Glomerular visceral epithelial cell (primary cell): Measurements from ENCODE around the gene GPRC6A.
"Not testable (repeated sequence)": the region's sequence is repeated elsewhere in the genome, so short reads cannot be mapped to it uniquely, and the experiment has no call there.

ENCODE experiments used
- DNase-seq: peaks from one replicate; pipeline ENCODE4 v3.0.0-alpha.2; 2016; ENCODE audit errors: extremely low spot score

GPRC6A gene

GRCh38 chr6:116828983-116829382 lies at the start of gene GPRC6A:
TSS of gene GPRC6A (minus strand) at chr6:116829083. CDS start at chr6:116829013, 70 bp downstream.
- no peak for DNase-seq

GRCh38 chr6:116877743-116878142 lies 48.9 kb upstream of the GPRC6A start:
- no peak for DNase-seq

- no peak for DNase-seq
Measured at GRCh38 chr6:116876635-116877611, 48.0 kb upstream of the GPRC6A start, which contains the start of gene RFX6. TSS of gene RFX6 (plus strand) at chr6:116877242. CDS start at chr6:116877276, 34 bp downstream.

- DNase-seq, result no peak
Measured at GRCh38 chr6:116876107-116876506, 47.2 kb upstream of the GPRC6A start.

- no peak for DNase-seq
Measured at GRCh38 chr6:116872771-116873170, 43.9 kb upstream of the GPRC6A start.

GRCh38 chr6:116866281-116866871 lies 37.5 kb upstream of the GPRC6A start:
- DNase-seq, result no peak

GRCh38 chr6:116859264-116859663 lies 30.4 kb upstream of the GPRC6A start:
- no peak for DNase-seq

- no peak for DNase-seq
Measured at GRCh38 chr6:116858060-116858459, 29.2 kb upstream of the GPRC6A start.

- DNase-seq, result peak; percentile 33
Measured at GRCh38 chr6:116847227-116847626, 18.3 kb upstream of the GPRC6A start.

GRCh38 chr6:116842459-116842858 lies 13.6 kb upstream of the GPRC6A start:
- no peak for DNase-seq

GRCh38 chr6:116840091-116840490 lies 11.2 kb upstream of the GPRC6A start:
- peak; percentile 59 for DNase-seq

GRCh38 chr6:116836606-116837342 lies 7.9 kb upstream of the GPRC6A start:
- DNase-seq, result no peak

GRCh38 chr6:116834526-116834925 lies 5.6 kb upstream of the GPRC6A start:
- not testable (repeated sequence) for DNase-seq

- no peak for DNase-seq
Measured at GRCh38 chr6:116827561-116828240, 1.2 kb downstream of the GPRC6A start.

- not testable (repeated sequence) for DNase-seq
Measured at GRCh38 chr6:116816336-116816735, 12.5 kb downstream of the GPRC6A start.

GRCh38 chr6:116812051-116812650 lies 16.7 kb downstream of the GPRC6A start:
- no peak for DNase-seq

GRCh38 chr6:116801971-116802370 lies 26.9 kb downstream of the GPRC6A start:
- no peak for DNase-seq

GRCh38 chr6:116799945-116800344 lies 28.9 kb downstream of the GPRC6A start:
- DNase-seq, result no peak

GRCh38 chr6:116797585-116797984 lies 31.3 kb downstream of the GPRC6A start:
- no peak for DNase-seq

- DNase-seq, result no peak
Measured at GRCh38 chr6:116793224-116793623, 35.7 kb downstream of the GPRC6A start.

- DNase-seq, result no peak
Measured at GRCh38 chr6:116783852-116784251, 45.0 kb downstream of the GPRC6A start.
